ENCODE data around the gene CHML. TPM values are rescaled to one million over a fixed set of nuclear protein-coding genes. Genes with fewer than 3 reads are reported as not detected.
"Not testable (repeated sequence)": the region's sequence is repeated elsewhere in the genome, so short reads cannot be mapped to it uniquely, and the experiment has no call there.

CHML gene
- total RNA-seq (2014; rRNA removed; shearing (Covaris generic)), result 3.4 and 8.9 TPM in 2 replicates

DNA sequence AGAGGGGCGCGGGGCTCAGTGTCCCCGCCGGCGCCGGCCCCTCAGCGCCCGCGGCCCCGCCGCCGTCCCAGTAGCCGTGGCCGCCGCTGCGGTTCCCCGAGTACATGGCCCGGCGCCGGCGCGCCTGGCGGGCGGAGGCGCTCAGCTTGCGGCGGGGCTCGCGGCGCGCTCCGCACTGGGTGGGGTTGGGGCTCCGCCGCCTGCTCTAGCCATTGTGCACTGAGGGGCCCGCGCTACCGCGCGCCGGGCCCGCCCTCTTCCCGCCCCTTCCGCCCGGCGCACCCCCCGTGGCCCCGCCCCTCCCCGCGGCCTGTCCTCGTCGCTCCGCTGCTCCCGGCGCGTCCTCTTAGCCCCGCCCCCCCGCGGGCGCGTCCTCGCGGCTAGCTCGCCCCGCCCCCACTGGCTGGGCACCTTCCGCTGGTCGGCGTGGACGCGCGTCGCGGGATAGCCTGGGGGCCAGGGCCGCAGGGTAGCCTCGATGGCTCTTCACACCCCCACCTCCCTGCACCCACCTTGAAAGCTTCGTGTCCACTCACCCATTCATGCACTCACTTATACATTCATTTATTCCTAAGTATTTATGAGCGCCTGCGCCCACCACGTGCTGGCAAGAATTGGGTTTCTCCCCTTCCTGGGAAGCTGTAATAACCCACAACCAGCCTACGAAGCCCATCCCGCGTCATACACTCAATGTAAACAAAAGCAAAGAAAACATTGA, at the start of gene CHML, which contains the start of gene OPN3:
TSS of gene CHML (minus strand) at position 221 of the 718 bp plus-strand sequence. CDS start 4,603 bp downstream, outside the sequence.
TSS of gene OPN3 (minus strand) at position 221 of the 718 bp plus-strand sequence. CDS start at position 106, 115 bp downstream.
- peak; percentile 85 for DNase-seq (ENCODE audit: low spot score)

GRCh38 chr1:241688940-241689368, 48.8 kb upstream of the CHML start:
- in situ Hi-C loops (cut with HindIII; ENCODE audit: low sequenced_read_pairs), result no loop called here
- DNase-seq (ENCODE audit: low spot score), result no peak

More for the DNA sequence above, at the start of gene CHML, which contains the start of gene OPN3:
- in situ Hi-C loops (cut with HindIII; ENCODE audit: low sequenced_read_pairs), result no loop called here

- in situ Hi-C loops (cut with HindIII; ENCODE audit: low sequenced_read_pairs), result no loop called here
- no peak for DNase-seq (ENCODE audit: low spot score)
These were observed 43.9 kb upstream of the CHML start for GRCh38 chr1:241684108-241684507.

DNA sequence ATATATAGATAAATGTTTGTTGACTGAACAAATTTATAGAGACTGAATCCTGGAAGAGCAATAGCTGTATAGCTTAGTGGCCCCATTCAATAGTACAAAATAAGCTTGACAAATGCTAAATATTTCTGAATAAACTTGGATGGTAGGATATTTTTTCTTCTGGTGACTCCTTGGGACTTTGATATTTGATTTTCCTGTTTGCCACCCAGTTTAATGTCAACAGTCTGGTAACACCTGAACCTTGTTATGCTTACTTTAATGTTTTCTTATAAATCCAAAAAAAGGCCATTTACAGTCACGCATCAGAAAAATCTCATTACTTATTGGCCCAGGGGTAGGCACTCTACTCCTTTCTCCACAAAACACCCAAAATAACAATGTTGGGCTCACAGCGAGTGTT, 42.8 kb upstream of the CHML start:
- DNase-seq (ENCODE audit: low spot score), result no peak
- in situ Hi-C loops (cut with HindIII; ENCODE audit: low sequenced_read_pairs), result no loop called here

- in situ Hi-C loops (cut with HindIII; ENCODE audit: low sequenced_read_pairs); DNase-seq (ENCODE audit: low spot score): not testable (repeated sequence)
These were observed 41.8 kb upstream of the CHML start for GRCh38 chr1:241681861-241682448.

DNA sequence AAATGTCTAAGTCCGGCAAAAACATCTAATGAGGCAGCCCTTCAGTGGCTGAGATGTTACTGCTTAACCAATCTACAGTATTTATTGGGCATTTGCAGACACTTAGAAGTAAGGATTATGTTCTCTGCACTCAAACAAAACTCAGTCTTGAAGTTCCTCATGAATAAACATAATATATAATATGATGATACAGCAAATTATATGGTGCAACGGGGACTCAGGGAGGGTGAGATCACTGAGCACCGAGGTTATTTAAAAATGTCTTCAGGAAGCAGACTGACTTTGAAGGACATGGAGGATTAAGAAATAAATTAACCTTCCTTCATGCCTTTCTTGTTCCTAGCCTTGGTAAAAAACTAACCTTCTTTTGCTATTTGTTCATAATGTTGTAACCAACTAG, 39.8 kb upstream of the CHML start:
- DNase-seq (ENCODE audit: low spot score), result no peak
- in situ Hi-C loops (cut with HindIII; ENCODE audit: low sequenced_read_pairs), result no loop called here

DNA sequence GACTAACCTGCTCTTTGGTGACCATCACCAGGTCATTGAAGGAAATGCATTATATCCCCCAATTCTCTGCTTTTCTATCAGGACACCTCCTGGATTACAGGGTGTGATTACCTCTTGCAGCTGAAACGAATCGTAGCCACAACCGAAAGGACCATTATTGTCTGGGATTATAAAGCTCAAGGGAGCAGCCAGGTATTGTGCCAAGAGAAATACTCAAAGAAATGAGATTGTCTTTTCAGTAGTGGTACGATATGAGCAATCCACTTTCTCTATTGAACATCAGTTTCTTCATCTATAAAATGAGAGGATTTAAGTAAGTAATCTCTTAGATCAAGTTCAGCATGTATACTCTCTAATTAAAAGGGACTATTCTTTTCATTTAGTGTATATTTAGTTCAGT, 39.2 kb upstream of the CHML start:
- DNase-seq (ENCODE audit: low spot score), result no peak
- in situ Hi-C loops (cut with HindIII; ENCODE audit: low sequenced_read_pairs), result no loop called here

GRCh38 chr1:241678536-241678935, 38.4 kb upstream of the CHML start:
- in situ Hi-C loops (cut with HindIII; ENCODE audit: low sequenced_read_pairs), result no loop called here
- no peak for DNase-seq (ENCODE audit: low spot score)

- in situ Hi-C loops (cut with HindIII; ENCODE audit: low sequenced_read_pairs), result no loop called here
- DNase-seq (ENCODE audit: low spot score), result no peak
These were observed 37.0 kb upstream of the CHML start for GRCh38 chr1:241677201-241677600.

DNA sequence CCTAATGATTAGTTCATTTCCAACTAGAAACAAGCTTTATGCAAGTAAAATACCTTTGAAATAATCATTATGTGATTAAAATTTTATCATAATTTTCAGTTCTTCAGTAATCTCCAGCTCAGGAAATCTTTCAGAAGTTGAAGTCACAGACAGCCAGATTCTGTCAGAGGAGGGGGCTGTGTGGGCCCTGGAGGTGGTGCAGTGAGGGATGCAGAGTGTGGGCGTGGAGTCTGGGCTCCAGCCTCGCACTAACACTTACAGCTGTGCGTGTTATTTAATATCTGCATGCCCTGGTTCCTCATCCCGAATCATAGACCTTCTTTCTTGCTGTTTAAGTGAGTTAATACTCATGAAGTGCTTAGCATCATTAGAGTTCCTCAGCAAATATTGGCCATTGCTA, 35.8 kb upstream of the CHML start:
- in situ Hi-C loops (cut with HindIII; ENCODE audit: low sequenced_read_pairs), result no loop called here
- DNase-seq (ENCODE audit: low spot score), result no peak

- in situ Hi-C loops (cut with HindIII; ENCODE audit: low sequenced_read_pairs), result no loop called here
- DNase-seq (ENCODE audit: low spot score), result no peak
These were observed 34.7 kb upstream of the CHML start for GRCh38 chr1:241674805-241675384.

DNA sequence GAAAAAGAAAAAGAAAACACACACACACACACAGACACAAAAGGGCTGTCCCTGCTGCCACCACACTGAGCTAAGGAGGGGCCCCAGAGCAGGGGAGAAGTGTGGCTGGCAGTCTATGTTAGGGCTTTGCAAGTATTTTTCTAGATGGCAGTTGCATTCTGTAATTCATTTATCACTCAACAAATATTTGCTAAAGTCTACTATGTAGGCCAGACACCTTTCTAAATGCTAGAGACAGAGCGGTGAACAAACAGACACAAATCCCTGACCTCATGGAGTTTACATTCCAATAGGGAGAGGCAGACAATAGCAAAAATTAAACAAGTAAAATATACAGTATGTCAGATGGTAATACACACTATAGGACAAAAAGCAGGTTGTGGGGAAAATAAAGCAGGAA, 32.1 kb upstream of the CHML start:
- in situ Hi-C loops (cut with HindIII; ENCODE audit: low sequenced_read_pairs), result no loop called here
- no peak for DNase-seq (ENCODE audit: low spot score)

DNA sequence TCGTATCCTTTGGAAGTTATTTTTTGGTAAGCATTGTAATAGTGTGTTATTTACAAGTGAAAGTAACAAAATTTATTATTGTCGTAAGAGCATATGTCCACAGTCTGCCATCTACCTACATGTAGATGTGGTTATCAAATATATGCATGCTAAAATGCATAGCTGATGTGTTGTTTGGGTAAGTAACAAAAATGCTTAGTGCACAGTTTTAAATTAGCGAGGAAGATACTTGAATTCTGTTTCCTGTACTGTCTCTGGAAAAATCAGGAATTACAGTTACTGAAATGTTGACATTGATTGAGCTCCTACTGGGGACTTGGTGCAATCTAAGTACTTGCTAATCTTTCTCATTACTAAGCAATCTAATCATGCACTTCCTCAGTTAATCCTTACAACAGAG, 26.2 kb upstream of the CHML start:
- DNase-seq (ENCODE audit: low spot score), result no peak
- in situ Hi-C loops (cut with HindIII; ENCODE audit: low sequenced_read_pairs), result no loop called here

- in situ Hi-C loops (cut with HindIII; ENCODE audit: low sequenced_read_pairs), result no loop called here
- DNase-seq (ENCODE audit: low spot score), result no peak
These were observed 20.3 kb upstream of the CHML start for GRCh38 chr1:241660424-241660972.

- DNase-seq (ENCODE audit: low spot score); in situ Hi-C loops (cut with HindIII; ENCODE audit: low sequenced_read_pairs): not testable (repeated sequence)
These were observed 18.8 kb upstream of the CHML start for GRCh38 chr1:241659016-241659415.

DNA sequence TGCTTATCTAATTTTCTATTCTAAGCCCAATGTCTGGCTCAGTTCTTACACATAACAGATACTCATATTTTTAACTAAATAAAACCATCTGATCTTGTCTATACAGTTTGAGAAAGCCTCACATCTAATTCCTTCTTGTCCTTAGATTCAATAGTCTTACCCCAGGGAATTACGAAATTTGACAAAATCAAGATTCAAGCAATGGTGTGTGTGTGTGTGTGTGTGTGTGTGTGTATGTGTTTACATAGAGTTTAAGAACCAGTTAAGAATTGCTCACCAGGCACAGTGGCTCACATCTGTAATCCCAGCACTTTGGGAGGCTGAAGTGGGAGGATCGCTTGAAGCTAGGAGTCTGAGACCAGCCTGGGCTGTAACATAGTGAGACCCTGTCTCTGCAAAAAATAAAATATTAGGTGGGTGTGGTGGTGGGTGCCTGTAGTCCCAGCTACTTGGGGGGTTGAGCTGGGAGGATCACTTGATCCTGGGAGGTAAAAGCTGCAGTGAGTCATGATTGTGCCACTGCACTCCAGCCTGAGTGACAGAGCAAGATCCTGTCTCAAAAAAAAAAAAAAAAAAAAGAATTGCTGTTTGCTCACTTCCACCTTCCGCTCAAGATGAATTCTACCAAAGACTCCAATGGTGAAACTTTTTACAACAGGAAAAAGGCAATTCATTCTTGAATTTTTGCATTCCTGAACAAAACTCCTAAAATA, 18.1 kb upstream of the CHML start:
- DNase-seq (ENCODE audit: low spot score), result no peak
- in situ Hi-C loops (cut with HindIII; ENCODE audit: low sequenced_read_pairs), result no loop called here

GRCh38 chr1:241654641-241655040, 14.5 kb upstream of the CHML start:
- no peak for DNase-seq (ENCODE audit: low spot score)
- in situ Hi-C loops (cut with HindIII; ENCODE audit: low sequenced_read_pairs), result no loop called here

GRCh38 chr1:241654019-241654418, 13.8 kb upstream of the CHML start:
- DNase-seq (ENCODE audit: low spot score), result no peak
- in situ Hi-C loops (cut with HindIII; ENCODE audit: low sequenced_read_pairs), result no loop called here

DNA sequence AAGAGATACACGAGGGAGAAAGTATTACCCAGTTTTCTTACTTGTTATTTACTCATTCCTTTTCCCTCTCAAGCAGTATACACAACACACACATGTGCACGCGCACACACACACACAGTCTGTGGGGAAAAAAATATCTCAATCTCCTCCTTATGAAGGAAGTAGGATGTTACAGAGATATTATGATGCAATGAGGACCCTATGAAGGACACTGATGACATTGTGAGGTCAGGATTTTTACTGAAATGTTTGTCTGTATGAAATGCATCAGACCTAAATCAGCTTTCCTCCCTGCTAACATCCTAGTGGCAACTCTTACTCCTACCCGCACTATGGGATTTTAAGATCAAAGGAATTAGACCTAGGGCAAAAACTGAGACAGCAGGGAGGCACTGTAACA, 11.8 kb upstream of the CHML start, which contains the start of gene WDR64:
TSS of gene WDR64 (plus strand) at position 270 of the 400 bp plus-strand sequence. CDS start 204 bp downstream, outside the sequence.
- in situ Hi-C loops (cut with HindIII; ENCODE audit: low sequenced_read_pairs), result no loop called here
- DNase-seq (ENCODE audit: low spot score), result no peak
